DMS 273 treated with DMSO at 0.1 percent for 48 hours (cell line): ENCODE data around the gene FRMD8.
"Not testable (repeated sequence)": the region's sequence is repeated elsewhere in the genome, so short reads cannot be mapped to it uniquely, and the experiment has no call there.

ENCODE experiments used
- DNase-seq: peaks from one replicate; lab custom pipeline; 2025; lab: John Stamatoyannopoulos, UW

The FRMD8 gene

DNA sequence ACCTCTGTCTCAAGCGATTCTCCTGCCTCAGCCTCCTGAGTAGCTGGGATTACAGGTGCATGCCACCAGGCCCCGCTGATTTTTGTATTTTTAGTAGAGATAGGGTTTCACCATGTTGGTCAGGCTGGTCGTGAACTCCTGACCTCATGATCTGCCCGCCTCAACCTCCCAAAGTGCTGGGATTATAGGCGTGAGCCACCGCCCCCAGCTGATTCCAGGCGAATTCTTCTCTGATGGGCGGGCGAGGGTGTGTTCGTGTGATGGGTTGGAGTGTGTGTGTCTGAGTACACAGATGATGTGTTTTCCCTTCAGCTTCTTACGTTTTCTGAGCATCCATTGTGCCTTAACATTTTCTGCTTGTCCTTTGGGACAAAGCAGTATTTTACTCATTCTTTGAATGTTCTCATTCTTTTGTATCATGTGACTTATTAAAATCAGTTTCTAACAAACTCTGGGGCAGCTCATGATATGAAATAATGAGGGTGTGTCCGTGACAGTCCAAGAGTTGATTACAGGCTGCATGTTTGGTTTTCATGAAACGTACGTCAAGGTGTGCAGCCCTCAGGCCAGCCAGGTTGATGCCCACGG lies 26.7 kb downstream of the FRMD8 start:
- DNase-seq, result not testable (repeated sequence)

DNA sequence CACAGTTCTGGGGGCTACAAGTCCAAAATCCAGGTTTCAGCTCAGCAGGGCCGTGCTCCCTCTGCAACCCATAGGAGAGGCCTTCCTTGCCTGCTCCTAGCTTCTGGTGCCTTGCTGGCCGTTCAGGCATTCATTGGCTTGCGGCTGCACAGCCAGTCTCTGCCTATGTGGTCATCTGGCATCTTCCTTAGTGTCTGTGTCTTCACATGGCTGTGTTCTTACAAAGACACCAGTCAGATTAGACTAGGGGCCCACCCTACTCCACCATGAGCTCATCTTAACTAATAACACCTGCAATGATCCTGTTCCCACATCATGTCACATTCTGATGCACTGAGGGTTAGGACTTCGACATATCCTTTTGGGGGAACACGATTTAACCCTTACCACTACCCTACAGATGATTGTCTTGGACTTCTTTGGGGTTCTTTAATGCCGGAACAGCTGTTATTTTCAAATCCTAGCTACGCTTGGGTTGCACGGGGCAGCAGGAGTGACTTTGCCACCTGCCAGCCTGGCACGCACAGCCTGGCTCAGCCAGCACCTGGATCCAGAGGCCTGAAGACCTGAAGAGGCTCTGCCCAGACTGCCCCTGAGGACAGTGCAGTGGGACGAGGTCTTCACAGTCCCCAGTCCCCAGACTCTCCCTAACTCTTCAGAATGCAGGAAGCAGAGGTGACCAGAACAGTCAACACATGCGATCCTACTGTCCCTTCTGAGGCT lies 28.5 kb downstream of the FRMD8 start:
- DNase-seq, result no peak

DNA sequence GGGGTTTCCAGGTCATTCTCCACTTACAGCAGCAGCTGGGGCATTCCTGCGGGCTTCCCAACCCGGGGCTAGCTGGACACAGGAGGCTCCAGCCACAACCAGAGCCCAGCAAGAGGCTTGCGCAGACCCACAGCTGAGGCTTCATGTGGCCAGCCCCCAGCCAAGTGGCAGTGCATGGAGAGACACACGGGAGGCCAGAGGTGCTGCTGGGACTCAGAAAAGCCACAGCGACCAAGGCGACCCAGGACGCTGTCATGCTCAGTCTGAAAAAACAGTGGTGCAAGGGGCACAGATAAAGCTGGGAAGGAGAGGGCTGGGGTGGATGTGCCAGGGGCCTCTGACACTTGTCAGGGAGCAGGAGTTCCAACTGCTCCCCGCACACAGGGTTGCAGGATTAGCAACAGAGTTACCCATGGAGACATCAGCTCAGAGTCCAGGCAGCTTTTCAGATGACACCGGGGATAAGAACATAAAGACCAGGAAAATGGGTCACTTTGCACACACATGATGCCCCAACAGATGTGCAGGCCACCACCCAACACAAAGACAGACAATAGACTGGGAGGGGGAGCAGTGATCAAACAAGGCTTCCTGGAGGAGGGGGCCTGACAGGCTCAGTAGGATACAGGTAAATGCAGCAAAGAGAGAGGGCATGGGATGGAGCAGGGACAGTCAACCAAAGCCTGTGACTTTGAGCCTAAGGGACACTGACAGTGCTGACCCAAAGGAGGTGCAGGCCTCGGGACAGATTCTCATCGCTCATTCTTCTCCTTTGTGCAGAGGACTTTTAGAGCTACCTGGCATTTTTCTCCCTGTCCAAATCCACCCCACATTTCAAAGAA lies 29.3 kb downstream of the FRMD8 start:
- no peak for DNase-seq

DNA sequence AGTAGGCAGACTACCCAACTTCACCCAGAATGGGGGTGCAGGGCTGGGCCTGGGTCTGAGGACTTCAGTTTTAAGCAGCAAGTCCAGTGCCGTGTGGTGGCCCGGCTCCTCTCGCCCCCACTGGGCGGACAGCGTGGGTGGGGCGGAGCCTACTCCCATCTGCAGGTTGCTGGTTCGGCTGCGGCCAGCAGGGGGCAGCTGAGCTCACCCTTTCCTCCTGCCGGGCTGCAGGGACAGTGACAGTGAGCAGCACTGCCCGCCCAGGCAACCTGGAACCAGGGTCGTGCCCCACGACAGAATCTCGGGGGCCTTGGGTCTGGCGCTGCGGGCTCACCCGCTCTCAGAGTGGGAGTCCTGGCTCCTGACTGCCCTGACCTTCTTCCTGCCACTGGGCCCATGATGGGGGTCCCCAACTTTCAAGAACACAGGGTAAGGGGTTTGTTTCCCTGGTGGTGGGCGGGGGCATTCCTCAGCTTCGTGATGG lies 29.9 kb downstream of the FRMD8 start:
- no peak for DNase-seq

DNA sequence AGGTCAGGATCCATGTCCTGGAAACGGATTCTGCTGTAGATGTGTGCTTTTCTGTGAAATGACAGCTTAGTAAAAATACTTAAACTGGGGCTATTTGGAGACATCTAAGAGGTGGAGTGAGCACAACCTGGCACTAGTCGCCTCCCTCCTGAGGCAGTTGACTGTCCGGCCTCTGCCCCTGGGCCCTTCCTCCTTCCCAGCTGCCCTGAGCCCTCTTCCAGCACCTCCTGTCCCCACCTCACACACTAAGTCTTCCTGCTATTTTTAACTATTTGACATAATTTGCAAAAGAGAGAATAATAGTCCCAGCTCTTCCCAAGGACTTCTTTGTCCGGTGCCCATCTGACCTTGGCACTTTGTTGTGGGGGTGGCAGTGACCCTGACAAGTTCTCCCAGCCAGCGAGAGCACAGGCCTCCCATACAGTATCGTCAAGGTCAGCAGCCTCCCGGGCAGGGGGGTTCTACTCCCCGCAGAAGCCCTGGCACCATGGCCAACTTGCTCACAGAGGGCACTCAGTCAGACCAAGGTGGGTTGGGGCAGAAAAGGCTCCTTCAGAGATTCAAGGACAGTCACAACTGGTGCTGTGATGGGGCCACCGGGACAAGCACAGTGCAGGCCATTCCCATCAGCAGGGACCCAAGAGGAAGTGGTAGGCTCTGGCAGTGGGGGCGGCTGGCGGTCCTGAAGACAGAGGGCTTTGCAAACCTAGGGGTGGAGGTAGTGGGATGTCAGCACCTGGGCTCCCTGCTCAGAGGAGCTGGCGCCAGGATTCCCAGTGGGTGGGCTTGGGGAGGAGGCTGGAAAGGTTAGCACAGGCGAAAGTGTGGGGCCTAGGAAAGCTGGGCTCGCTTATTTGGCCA lies 30.6 kb downstream of the FRMD8 start:
- DNase-seq, result no peak

DNA sequence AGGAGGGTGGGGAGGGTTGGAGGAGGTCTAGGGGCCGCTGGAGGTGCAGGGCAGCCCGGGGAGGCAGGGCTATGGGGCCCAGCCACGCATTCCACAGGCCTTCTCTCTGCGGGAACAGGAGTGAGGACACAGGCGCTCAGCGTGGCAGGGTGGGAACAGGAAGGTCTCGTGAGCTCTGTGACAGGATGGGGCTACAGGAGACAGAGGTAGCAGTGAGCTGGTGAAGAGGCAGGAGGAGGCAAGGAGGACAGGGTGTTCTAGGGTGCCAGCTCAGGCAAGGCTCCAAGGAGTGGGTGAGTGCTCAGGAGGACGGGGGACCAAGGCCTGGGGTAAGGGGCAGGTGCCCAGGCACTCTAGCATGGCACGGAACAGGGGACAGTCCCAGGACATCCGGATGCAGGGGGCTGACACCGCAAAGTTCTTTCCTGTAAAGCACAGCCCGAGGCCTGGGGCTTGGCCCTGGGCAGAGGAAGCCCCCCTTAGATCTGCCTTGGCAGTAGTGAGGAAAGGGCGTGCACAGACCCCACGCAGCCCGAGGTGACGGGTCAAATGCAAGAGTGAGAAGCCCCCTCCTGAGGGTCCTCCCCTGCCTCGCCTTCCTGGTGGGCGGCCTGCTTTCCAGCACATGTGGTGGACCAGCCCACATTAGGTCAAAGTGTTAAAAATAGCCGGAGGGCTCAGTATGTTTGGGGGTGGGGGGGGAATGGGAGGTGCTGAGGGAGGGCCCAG lies 31.4 kb downstream of the FRMD8 start:
- no peak for DNase-seq

DNA sequence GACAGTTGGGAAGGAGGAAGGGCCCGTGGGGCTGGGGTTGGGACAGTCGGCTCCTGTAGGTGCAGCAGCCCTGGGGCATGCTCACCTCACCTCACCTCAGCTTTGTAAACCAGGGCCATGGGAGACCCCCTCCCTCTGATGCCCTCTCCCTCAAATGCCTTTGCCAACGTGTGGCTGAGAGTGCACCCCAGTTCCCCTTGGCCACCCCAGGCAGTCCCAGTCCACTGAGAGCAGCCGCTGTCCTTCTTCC lies 31.9 kb downstream of the FRMD8 start:
- DNase-seq, result no peak

DNA sequence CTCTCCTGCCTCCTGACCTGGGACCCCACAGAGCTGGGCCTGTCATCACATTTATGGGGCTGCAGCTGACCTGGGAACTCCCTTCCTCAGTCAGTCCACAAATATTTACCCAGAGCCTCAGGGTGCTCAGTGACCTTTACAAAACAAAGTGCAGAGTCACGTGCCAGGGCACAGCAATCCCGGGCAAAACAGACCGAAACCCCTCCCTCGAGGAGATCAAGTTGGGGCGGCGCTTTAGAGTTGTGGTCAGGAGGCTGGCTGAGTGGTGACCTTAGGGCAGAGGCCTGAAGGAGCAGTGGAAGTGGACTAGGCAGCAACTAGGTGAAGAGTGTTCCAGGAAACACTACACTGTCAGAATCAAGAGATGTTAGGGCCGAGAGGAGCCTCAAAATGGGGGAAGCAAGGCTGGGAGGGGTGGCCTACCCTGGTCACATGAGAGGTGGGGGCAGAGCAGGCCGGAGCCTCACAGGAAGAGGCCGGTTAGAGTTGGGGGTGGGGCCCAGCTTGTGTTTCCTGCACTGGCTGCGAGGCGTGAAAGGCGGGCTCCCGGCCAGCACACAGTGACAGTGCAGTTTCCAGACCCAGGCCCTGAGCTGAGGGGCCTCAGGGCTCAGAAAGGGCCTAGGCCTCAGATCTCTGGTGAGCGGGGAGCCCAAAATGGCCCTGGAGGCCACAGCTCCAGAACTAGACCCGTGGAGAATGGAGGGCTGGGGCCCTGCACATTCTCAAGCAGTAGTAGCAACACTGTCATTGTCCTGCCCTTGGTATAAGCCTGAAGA lies 32.4 kb downstream of the FRMD8 start:
- DNase-seq, result peak; percentile 69

DNA sequence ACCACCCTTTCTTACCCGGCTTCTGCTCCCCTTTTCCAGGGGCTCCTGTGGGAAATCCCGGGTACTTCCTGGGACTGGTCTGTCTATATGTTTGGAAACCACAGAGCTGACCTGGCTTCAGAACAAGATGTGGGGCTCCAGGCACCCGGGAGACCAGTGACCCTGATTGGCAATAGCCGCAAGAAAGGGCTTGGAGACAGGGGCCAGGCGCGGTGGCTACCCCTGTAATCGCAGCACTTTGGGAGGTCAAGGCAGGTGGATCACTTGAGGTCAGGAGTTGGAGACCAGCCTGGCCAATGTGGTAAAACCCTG lies 33.0 kb downstream of the FRMD8 start:
- DNase-seq, result no peak

DNA sequence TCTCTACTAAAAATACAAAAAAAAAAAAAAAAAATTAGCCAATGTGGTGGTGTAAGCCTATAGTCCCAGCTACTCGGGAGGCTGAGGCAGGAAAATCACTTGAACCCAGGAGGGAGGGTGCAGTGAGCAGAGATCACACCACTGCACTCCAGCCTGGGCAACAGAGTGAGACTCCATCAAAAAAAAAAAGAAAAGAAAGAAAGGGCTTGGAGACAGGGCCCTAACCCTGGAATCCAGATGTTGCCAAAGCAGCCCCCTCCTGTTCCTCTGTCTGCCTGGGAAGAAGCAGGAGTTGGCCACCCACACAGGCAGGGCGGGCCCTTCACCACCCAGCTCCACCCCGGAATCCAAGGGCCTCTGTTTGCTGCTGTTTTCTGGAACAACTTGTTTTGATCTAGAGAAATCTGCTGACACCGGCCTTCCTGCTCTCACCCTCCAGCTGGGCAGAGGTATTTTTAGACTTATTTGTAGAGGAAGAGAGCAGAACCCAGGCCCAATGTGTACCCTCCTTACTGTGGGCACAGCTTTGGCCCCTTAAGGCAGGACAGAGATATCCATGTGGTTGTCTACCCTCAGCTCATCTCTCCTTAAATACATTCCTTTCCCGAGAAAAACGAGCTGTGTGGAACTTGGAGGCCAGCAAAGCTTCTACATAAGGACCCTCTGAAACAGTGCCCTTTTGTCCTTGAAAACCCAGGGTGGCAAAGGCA lies 33.5 kb downstream of the FRMD8 start:
- DNase-seq, result peak; percentile 79

DNA sequence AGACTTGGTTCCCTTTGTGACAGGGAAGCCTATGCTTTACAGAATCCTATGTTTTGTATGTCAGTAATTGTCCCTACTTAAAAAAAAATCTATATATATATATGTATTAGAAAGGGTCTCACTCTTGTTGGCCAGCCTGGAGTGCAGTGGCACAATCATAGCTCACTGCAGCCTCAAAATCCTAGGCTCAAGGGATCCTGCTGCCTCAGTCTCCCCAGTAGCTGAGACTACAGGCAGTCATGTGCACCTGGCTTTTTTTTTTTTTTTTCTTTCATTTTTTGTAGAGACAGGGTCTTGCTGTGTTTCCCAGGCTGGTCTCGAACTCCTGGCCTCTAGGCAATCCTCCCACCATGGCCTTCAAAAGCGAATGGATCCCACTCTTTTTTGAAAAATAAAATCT lies 34.1 kb downstream of the FRMD8 start:
- DNase-seq, result no peak

DNA sequence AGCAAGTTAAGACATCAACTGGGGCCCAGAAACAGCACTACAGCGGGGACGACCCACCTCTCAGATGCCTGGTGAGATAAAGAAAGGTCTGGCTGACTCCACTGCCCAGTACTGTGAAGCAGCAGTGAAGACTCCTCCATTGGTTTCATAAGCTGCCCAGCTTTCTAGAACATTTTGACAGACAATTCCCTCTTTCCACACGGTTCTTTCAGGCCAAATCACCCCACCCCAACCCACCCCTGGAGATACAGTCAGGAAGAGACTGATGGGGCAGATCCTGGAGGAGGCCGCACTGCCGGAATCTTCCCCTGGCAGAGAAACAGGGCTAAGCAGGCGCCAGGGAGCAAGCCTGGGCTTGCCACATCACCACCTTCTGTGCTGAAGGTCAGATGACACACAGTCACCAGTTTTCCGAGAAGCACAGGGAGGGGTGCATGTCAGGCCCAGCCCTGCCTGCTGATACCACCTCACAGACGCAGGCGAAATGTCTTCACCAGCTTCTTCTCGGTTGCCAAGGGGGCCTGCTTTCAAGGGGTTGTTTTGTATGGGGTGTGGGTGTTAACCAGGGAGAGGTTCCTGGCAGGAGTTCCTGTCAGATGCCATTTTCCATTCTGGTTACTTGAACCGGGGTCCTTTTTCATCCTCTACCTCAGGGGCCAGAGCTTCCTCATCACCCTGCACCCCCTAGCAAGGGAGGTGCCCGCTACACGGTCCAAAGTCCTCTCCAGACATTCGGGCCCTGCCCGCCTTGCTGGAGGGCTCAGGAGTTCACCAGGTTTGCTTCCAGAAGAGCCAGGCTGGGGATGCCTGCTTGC lies 34.7 kb downstream of the FRMD8 start:
- DNase-seq, result peak; percentile 90

DNA sequence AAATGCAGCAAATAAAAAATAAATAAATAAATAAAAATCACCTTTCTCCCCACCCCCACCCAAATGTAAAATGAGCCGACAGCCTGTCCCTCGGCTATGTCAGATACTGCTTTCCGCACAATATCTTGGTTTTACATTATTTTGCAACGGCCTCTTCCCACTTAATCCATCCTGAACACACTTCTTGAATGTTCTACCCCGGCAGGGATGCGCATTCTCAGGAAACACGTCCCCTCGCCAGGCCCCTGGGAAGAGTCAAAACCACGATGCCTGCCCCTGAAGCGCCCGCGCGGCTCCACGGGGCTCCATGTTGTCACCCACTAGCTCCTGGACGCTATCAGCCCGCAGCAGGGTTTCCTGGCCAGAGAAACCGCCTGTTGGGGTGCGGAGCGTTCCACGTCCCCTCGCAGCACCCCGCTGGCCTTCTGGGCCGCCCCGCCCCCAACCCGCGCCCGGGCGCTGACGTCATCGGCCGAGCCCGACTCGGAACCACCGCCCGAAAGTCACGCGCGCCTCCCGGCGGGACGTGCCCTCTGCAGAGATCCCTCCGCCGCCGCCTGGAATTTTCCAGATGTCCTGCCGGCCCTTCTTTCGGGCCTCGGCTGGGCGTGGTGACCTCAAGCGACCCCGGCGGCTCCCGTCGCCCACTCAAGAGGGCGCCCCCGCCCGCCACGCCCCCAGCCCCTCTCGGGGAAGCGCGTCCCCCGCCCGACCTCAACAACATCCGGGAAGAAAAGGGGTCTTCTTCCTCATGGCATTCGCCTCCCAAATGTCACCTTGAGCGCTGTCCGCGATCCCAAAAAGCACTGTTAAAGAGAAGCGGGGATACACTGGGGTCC lies 35.6 kb downstream of the FRMD8 start:
- peak; percentile 65 for DNase-seq

DNA sequence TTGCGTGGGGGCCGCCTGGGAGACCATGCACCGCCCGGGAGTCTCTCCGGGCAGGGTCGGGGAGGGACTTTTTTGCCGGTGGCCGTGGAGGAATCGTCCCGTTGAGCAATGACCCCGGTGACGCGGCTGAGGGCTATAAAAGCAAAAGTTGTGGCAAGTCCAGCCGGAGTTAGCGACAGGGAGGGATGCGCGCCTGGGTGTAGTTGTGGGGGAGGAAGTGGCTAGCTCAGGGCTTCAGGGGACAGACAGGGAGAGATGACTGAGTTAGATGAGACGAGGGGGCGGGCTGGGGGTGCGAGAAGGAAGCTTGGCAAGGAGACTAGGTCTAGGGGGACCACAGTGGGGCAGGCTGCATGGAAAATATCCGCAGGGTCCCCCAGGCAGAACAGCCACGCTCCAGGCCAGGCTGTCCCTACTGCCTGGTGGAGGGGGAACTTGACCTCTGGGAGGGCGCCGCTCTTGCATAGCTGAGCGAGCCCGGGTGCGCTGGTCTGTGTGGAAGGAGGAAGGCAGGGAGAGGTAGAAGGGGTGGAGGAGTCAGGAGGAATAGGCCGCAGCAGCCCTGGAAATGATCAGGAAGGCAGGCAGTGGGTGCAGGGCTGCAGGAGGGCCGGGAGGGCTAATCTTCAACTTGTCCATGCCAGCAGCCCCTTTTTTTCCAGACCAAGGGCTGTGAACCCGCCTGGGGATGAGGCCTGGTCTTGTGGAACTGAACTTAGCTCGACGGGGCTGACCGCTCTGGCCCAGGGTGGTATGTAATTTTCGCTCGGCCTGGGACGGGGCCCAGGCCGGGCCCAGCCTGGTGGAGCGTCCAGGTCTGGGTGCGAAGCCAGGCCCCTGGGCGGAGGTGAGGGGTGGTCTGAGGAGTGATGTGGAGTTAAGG lies 36.4 kb downstream of the FRMD8 start, which contains the start of gene NEAT1:
Gene NEAT1, plus strand, starts transcription at position 166 of the 883 bp plus-strand sequence.
- peak; percentile 42 for DNase-seq

DNA sequence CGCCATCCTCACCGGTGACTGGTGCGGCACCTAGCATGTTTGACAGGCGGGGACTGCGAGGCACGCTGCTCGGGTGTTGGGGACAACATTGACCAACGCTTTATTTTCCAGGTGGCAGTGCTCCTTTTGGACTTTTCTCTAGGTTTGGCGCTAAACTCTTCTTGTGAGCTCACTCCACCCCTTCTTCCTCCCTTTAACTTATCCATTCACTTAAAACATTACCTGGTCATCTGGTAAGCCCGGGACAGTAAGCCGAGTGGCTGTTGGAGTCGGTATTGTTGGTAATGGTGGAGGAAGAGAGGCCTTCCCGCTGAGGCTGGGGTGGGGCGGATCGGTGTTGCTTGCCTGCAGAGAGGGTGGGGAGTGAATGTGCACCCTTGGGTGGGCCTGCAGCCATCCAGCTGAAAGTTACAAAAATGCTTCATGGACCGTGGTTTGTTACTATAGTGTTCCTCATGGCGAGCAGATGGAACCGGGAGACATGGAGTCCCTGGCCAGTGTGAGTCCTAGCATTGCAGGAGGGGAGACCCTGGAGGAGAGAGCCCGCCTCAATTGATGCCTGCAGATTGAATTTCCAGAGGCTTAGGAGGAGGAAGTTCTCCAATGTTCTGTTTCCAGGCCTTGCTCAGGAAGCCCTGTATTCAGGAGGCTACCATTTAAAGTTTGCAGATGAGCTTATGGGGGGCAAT lies 37.2 kb downstream of the FRMD8 start:
- DNase-seq, result no peak

DNA sequence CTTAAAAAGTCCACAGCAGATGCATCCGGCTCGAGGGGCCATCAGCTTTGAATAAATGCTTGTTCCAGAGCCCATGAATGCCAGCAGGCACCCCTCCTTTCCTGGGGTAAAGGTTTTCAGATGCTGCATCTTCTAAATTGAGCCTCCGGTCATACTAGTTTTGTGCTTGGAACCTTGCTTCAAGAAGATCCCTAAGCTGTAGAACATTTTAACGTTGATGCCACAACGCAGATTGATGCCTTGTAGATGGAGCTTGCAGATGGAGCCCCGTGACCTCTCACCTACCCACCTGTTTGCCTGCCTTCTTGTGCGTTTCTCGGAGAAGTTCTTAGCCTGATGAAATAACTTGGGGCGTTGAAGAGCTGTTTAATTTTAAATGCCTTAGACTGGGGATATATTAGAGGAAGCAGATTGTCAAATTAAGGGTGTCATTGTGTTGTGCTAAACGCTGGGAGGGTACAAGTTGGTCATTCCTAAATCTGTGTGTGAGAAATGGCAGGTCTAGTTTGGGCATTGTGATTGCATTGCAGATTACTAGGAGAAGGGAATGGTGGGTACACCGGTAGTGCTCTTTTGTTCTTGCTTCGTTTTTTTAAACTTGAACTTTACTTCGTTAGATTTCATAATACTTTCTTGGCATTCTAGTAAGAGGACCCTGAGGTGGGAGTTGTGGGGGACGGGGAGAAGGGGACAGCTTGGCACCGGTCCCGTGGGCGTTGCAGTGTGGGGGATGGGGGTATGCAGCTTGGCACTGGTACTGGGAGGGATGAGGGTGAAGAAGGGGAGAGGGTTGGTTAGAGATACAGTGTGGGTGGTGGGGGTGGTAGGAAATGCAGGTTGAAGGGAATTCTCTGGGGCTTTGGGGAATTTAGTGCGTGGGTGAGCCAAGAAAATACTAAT lies 38.0 kb downstream of the FRMD8 start:
- no peak for DNase-seq
